BLaER1 treated with 17β-estradiol and CSF1 and Interleukin-3, amounts not matched to agents 10 nM and 100 nM (cell line): ENCODE results near the gene ZMIZ1.

Experiments
- H3K27ac ChIP-seq, 11 experiments: shearing (Covaris generic); formaldehyde crosslinking; 2 replicates each; pipeline ENCODE4 v1.8.1; 2022
- H3K27me3 ChIP-seq, 11 experiments: shearing (Covaris generic); formaldehyde crosslinking; 2 replicates each; pipeline ENCODE4 v1.8.1; 2022
- H3K36me3 ChIP-seq, 11 experiments: shearing (Covaris generic); formaldehyde crosslinking; 2 replicates each; pipeline ENCODE4 v1.8.1; 2022
- H3K4me1 ChIP-seq, 10 experiments: shearing (Covaris generic); formaldehyde crosslinking; 2 replicates each; pipeline ENCODE4 v1.8.1; 2022
- H3K4me2 ChIP-seq, 11 experiments: shearing (Covaris generic); formaldehyde crosslinking; 2 replicates each; pipeline ENCODE4 v1.8.1; 2022
- H3K4me3 ChIP-seq, 10 experiments: shearing (Covaris generic); formaldehyde crosslinking; 2 replicates each; pipeline ENCODE4 v1.8.1; 2022
- H3K9ac ChIP-seq, 11 experiments: shearing (Covaris generic); formaldehyde crosslinking; 2 replicates each; pipeline ENCODE4 v1.8.1; 2022
- H3K9me3 ChIP-seq, 11 experiments: shearing (Covaris generic); formaldehyde crosslinking; replicated peaks in 1 of 11; 2 replicates each; pipeline ENCODE4 v1.8.1; 2022
- H4K20me1 ChIP-seq, 11 experiments: shearing (Covaris generic); formaldehyde crosslinking; 2 replicates each; pipeline ENCODE4 v1.8.1; 2022
- Cebpa-rat ChIP-seq, 11 experiments: shearing (Covaris generic); IDR thresholded peaks; 2 replicates each; pipeline ENCODE4 v1.8.1; 2022

The ZMIZ1 gene

GRCh38 chr10:79129361-79129997 is 60.7 kb downstream of the ZMIZ1 start:
- Histone ChIP-seq H3K9me3 (no peaks in the 10 kb centered on the region), H3K4me3 (peak overlapping the region in 2 of 10 experiments; percentile 22 to 41; a peak in 2 of 20 replicates), H4K20me1 (peaks cover 10 to 100% (median 58%) of the 10 kb centered on the region in 11 experiments; a peak in 20 of 22 replicates), H3K4me1 (peaks cover 77 to 100% (median 99%) of the 10 kb centered on the region in 10 experiments), H3K27ac (peak overlapping the region in 10 of 11 experiments; percentile 27 to 70 (median 56); a peak in 18 of 22 replicates), H3K36me3 (peaks cover 25 to 69% (median 44%) of the 10 kb centered on the region in 11 experiments; a peak in 21 of 22 replicates), H3K27me3 (no peaks in the 10 kb centered on the region), H3K9ac (peak overlapping the region; percentile 20 to 59 (median 48); a peak in 19 of 22 replicates), H3K4me2 (peak overlapping the region; percentile 83 to 99 (median 97))
- TF ChIP-seq Cebpa-rat (IDR thresholded peaks at IDR 0.05): no peak

GRCh38 chr10:79130255-79130654 is 61.5 kb downstream of the ZMIZ1 start:
- peaks cover 10 to 98% (median 51%) of the 10 kb centered on the region in 11 experiments; a peak in 20 of 22 replicates for H4K20me1 ChIP-seq
- H3K9me3 ChIP-seq: no peaks in the 10 kb centered on the region
- peak overlapping the region in 9 of 11 experiments; percentile 3 to 70 (median 57); a peak in 15 of 22 replicates for H3K27ac ChIP-seq
- H3K4me3 ChIP-seq: no peak overlapping the region
- H3K4me2 ChIP-seq: peak overlapping the region; percentile 83 to 99 (median 97)
- H3K27me3 ChIP-seq: no peaks in the 10 kb centered on the region
- H3K4me1 ChIP-seq: peaks cover 79 to 100% (median 100%) of the 10 kb centered on the region in 10 experiments
- H3K36me3 ChIP-seq: peaks cover 18 to 66% (median 36%) of the 10 kb centered on the region in 11 experiments; a peak in 20 of 22 replicates
- H3K9ac ChIP-seq: peak overlapping the region in 7 of 11 experiments; percentile 20 to 59 (median 48); a peak in 8 of 22 replicates
- TF ChIP-seq Cebpa-rat (IDR thresholded peaks at IDR 0.05): no peak

DNA sequence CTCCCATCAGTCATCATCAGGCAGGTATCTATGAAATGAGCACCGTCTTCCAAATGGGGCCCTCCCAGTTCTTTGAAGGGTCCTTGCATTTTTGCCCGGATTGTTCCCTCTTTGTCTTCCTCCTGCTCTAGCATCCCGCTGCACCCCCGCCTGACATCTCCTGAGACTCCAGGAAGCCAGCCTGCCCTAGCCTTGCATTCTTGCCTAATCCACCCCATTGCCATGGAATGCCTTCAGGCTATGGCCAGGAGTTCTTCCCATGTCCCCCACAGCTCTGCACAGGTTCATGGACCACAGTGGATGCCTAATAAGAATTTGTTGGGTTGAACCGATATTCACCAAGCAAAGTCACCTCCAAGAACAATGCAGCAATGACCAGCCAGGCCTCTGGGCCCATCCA is 62.1 kb downstream of the ZMIZ1 start:
- Histone ChIP-seq H3K27ac (peak overlapping the region in 2 of 11 experiments; percentile 17 to 70; a peak in 1 of 22 replicates), H3K27me3 (no peaks in the 10 kb centered on the region), H3K36me3 (peaks cover 12 to 63% (median 30%) of the 10 kb centered on the region in 11 experiments; a peak in 18 of 22 replicates), H3K9ac (peak overlapping the region in 1 of 11 experiments; percentile 47; a peak in 1 of 22 replicates), H3K9me3 (no peaks in the 10 kb centered on the region), H4K20me1 (peaks cover 10 to 97% (median 45%) of the 10 kb centered on the region in 11 experiments; a peak in 20 of 22 replicates), H3K4me1 (peaks cover 85 to 100% (median 100%) of the 10 kb centered on the region in 10 experiments), H3K4me3 (no peak overlapping the region), H3K4me2 (peak overlapping the region; percentile 85 to 99 (median 97))
- TF ChIP-seq Cebpa-rat (IDR thresholded peaks at IDR 0.05): no peak

DNA sequence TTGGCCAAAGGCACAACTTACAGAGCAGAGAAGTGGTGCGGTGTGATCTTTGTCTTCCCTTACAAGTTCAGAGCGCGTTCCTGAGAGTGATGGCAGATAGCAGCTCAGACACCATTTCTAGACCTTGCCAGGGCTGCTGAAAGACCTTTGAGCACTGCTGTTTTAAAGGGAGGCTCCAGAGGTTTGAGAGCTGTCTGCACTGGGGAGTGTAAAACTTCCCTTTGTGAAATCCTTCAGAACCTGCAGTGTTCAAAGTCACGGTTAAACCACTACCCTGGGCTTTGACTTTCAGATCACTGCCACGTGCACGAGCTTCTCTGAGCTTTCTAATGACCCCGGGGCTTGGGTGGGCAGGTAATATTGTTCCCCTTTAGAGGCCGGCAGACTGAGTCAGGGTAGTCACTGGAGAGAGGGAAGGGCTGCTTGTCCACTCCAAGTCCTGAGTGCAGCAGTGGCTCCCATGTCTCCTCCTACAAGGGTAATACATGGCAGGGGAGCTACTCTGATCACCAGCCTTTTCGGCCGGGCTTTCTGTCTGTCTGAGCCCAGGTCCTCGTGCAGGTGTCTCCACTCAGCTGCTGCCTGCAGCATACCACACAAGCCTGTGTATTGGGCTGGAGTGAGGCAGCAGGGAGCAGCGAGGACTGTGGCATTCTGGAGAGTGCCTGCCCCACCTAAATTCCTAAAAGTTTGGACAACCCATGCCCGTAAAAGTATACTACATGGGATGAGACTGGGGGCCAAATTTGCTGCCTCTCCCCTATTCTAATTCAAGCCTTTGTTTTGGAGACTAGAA is 63.3 kb downstream of the ZMIZ1 start:
- Histone ChIP-seq H4K20me1 (peaks cover 6 to 96% (median 33%) of the 10 kb centered on the region in 11 experiments; a peak in 20 of 22 replicates), H3K27me3 (no peaks in the 10 kb centered on the region), H3K9me3 (no peaks in the 10 kb centered on the region), H3K27ac (peak overlapping the region in 10 of 11 experiments; percentile 33 to 98 (median 71); a peak in 20 of 22 replicates), H3K4me2 (peak overlapping the region; percentile 85 to 99 (median 97)), H3K36me3 (peaks cover 2 to 52% (median 18%) of the 10 kb centered on the region in 11 experiments; a peak in 16 of 22 replicates), H3K9ac (peak overlapping the region; percentile 16 to 60 (median 47); a peak in 17 of 22 replicates), H3K4me3 (peak overlapping the region in 2 of 10 experiments; percentile 13 to 25; a peak in 1 of 20 replicates), H3K4me1 (peaks cover 97 to 100% (median 100%) of the 10 kb centered on the region in 10 experiments)
- TF ChIP-seq Cebpa-rat (IDR thresholded peaks at IDR 0.05): no peak

DNA sequence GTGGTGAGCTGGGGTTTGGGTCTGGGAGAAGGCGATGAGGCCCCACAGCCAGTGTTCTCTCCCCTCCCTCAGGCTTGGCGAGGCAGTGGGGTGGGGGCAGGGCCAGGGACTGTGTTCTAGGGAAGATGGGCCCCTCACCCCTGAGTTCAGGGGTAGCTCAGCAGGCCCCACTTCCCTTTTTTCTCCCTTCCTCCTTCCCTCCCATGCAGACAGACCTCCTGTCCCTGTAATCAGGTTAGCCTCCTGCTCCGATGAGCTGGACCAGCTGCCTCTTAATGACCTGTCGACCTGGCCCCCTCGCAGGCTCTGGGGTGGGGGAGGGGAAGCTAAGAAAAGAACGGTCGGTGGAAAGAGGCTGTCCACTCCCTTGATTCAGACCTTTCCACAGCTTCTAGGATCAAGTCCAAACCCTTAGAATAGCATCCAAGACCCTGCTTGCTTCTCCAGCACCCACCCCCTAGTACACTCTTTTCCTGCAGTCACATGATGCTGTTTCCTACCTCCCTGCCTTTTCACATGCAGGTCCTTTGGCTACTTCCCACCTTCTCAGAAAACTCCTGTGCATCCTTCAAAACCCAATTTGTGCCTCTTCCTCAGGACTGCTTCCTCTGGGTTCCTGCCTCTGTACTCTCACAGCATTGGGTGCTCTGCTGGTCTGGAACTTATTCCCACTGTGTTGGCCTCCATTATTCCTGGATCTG is 64.1 kb downstream of the ZMIZ1 start:
- peak overlapping the region in 3 of 10 experiments; percentile 13 to 25 (median 19); a peak in 2 of 20 replicates for H3K4me3 ChIP-seq
- no peaks in the 10 kb centered on the region for H3K27me3 ChIP-seq
- no peaks in the 10 kb centered on the region for H3K9me3 ChIP-seq
- peak overlapping the region in 10 of 11 experiments; percentile 33 to 98 (median 71); a peak in 20 of 22 replicates for H3K27ac ChIP-seq
- peaks cover 2 to 88% (median 25%) of the 10 kb centered on the region in 11 experiments; a peak in 20 of 22 replicates for H4K20me1 ChIP-seq
- H3K9ac ChIP-seq: peak overlapping the region; percentile 17 to 60 (median 47); a peak in 18 of 22 replicates
- H3K4me1 ChIP-seq: peaks cover 99 to 100% (median 100%) of the 10 kb centered on the region in 10 experiments
- peaks cover 0 to 45% (median 16%) of the 10 kb centered on the region in 11 experiments; a peak in 15 of 22 replicates for H3K36me3 ChIP-seq
- peak overlapping the region; percentile 85 to 99 (median 97) for H3K4me2 ChIP-seq
- TF ChIP-seq Cebpa-rat (IDR thresholded peaks at IDR 0.05): no peak

DNA sequence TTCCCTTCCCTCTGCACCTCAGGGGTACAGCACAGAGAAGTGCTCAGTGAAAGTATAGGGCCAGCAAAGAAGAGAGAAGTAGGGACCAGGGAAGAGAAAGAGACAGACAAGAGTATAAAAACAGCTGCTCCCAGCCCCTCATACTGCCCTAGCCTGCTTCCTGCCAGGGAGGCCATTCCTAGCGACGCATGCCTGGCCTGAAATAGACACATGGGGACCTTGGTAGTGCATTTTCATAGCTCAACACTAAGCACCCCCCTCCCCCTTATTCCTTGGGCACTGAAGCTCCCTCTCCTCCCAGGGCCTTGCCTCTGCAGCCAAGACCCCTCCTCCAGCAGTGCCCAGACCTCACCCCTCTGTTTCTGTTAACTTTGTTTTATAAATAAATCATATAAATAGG is 64.7 kb downstream of the ZMIZ1 start:
- H4K20me1 ChIP-seq: peaks cover 0 to 82% (median 20%) of the 10 kb centered on the region in 11 experiments; a peak in 16 of 22 replicates
- no peak for TF ChIP-seq Cebpa-rat (IDR thresholded peaks at IDR 0.05)
- no peaks in the 10 kb centered on the region for H3K9me3 ChIP-seq
- peak overlapping the region in 2 of 10 experiments; percentile 13 to 25; a peak in 2 of 20 replicates for H3K4me3 ChIP-seq
- peaks cover 0 to 39% (median 15%) of the 10 kb centered on the region in 11 experiments; a peak in 14 of 22 replicates for H3K36me3 ChIP-seq
- peaks cover 99 to 100% (median 100%) of the 10 kb centered on the region in 10 experiments for H3K4me1 ChIP-seq
- peak overlapping the region; percentile 85 to 99 (median 97) for H3K4me2 ChIP-seq
- peak overlapping the region in 10 of 11 experiments; percentile 33 to 98 (median 71); a peak in 19 of 22 replicates for H3K27ac ChIP-seq
- H3K27me3 ChIP-seq: no peaks in the 10 kb centered on the region
- H3K9ac ChIP-seq: peak overlapping the region in 9 of 11 experiments; percentile 17 to 60 (median 52); a peak in 15 of 22 replicates

DNA sequence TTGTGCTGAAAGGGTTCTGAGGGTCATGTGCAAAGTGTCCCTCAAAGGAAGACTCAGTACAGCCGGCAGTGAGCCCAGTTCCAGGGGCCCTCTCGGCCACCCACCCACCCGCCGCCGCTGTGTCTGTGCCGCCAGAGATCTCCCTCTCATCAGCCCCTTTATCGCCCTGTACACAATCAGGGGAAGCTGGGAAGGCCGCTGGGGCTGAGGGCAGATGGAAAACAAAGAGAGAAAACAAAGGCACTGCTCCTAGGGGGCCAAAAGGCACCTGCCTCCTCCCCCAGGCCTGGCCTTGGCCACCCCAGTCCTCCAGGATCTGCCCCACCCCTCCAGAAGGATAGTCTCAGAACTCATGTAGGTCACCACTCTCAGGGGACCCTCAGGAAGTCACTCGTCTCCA is 67.0 kb downstream of the ZMIZ1 start:
- Histone ChIP-seq H3K36me3 (peaks cover under 1 to 42% (median 19%) of the 10 kb centered on the region in 11 experiments; a peak in 18 of 22 replicates), H3K4me2 (peak overlapping the region; percentile 88 to 99 (median 97)), H3K4me1 (peaks cover 99 to 100% (median 100%) of the 10 kb centered on the region in 10 experiments), H3K27me3 (no peaks in the 10 kb centered on the region), H3K4me3 (peak overlapping the region in 2 of 10 experiments; percentile 18 to 25; a peak in 5 of 20 replicates), H3K27ac (peak overlapping the region; percentile 53 to 98 (median 93); a peak in 21 of 22 replicates), H3K9me3 (no peaks in the 10 kb centered on the region), H3K9ac (peak overlapping the region; percentile 74 to 85 (median 81)), H4K20me1 (peaks cover 0 to 68% (median 0%) of the 10 kb centered on the region in 11 experiments; a peak in 7 of 22 replicates)
- no peak for TF ChIP-seq Cebpa-rat (IDR thresholded peaks at IDR 0.05)
